Measurements from ENCODE around the gene CEPT1.
"Not testable (repeated sequence)": the region's sequence is repeated elsewhere in the genome, so short reads cannot be mapped to it uniquely, and the experiment has no call there.

The CEPT1 gene

DNA sequence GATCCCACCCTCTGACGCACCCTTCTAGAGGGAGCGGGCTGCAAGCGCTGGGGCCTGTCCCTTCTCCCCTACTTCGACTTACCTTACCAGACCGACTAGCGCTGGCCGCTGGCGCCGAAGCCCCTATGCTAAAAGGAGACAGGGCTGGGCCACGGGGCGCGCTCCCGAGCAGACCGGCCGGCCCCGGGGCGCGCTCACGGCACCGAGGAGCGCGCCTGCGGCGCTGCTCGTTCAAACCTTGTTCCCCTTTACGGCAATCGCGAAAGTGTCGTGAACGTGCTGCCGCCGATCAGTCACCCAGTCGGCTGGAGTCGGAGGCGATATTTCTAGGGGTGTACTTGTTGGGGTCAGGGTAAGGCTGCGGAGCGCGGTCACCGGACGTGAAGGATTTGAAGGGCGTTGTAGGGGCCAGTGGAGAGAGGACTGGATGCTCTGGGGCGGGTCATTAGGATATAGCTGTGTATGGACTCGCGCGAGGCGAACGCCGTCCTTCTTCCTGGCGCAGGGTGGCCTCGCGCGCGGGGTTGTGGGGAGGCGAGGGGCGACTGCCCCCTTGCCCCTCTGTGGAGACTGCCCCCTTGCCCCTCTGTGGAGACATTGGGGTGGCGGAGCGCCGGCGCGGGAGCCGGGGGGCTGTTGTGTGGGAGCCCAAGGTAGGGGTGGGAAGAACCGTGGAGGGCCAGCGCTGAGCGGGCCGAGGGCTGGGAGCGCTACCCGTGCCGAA lies at the start of gene CEPT1, which contains the start of gene DRAM2:
Gene CEPT1 (plus strand): TSS at position 268 of the 724 bp plus-strand sequence. CDS start 7,492 bp downstream, outside the sequence.
Gene DRAM2 (minus strand): TSS at position 138 of the 724 bp plus-strand sequence. CDS start 8,539 bp downstream, outside the sequence.
- Histone ChIP-seq H3K36me3 (replicated peaks) (peaks cover 6% of the 10 kb centered on the region), H3K27ac (peak within 1 kb of the TSS; percentile 65), H3K4me3 (ENCODE audit: low read depth, low read length) (peak within 1 kb of the TSS; percentile 87), H3K27me3 (replicated peaks) (no peaks in the 10 kb centered on the region)
- in situ Hi-C loops (cut with HindIII; ENCODE audit: low pct_ligation_motif_present, low sequenced_read_pairs) = no loop called here
- TF ChIP-seq, protein P1, sequence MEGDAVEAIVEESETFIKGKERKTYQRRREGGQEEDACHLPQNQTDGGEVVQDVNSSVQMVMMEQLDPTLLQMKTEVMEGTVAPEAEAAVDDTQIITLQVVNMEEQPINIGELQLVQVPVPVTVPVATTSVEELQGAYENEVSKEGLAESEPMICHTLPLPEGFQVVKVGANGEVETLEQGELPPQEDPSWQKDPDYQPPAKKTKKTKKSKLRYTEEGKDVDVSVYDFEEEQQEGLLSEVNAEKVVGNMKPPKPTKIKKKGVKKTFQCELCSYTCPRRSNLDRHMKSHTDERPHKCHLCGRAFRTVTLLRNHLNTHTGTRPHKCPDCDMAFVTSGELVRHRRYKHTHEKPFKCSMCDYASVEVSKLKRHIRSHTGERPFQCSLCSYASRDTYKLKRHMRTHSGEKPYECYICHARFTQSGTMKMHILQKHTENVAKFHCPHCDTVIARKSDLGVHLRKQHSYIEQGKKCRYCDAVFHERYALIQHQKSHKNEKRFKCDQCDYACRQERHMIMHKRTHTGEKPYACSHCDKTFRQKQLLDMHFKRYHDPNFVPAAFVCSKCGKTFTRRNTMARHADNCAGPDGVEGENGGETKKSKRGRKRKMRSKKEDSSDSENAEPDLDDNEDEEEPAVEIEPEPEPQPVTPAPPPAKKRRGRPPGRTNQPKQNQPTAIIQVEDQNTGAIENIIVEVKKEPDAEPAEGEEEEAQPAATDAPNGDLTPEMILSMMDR (IDR thresholded peaks at IDR 0.05; ENCODE audit: low read depth, low read length, missing control alignments) = no peak
- peak; percentile 98 for DNase-seq

DNA sequence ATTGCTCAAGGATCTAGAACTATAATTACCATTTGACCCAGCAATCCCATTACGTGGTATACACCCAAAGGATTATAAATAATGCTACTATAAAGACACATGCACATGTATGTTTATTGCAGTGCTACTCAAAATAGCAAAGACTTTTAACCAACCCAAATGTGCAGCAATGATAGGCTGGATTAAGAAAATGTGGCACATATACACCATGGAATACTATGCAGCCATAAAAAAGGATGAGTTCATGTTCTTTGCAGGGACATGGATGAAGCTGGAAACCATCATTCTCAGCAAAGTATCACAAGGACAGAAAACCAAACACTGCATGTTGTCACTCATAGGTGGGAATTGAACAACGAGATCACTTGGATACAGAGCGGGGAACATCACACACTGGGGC lies 44.6 kb upstream of the CEPT1 start:
- DNase-seq; H3K27me3 ChIP-seq (replicated peaks); H3K36me3 ChIP-seq (replicated peaks); H3K27ac ChIP-seq; in situ Hi-C loops (cut with HindIII; ENCODE audit: low pct_ligation_motif_present, low sequenced_read_pairs); H3K4me3 ChIP-seq (ENCODE audit: low read depth, low read length): not testable (repeated sequence)

DNA sequence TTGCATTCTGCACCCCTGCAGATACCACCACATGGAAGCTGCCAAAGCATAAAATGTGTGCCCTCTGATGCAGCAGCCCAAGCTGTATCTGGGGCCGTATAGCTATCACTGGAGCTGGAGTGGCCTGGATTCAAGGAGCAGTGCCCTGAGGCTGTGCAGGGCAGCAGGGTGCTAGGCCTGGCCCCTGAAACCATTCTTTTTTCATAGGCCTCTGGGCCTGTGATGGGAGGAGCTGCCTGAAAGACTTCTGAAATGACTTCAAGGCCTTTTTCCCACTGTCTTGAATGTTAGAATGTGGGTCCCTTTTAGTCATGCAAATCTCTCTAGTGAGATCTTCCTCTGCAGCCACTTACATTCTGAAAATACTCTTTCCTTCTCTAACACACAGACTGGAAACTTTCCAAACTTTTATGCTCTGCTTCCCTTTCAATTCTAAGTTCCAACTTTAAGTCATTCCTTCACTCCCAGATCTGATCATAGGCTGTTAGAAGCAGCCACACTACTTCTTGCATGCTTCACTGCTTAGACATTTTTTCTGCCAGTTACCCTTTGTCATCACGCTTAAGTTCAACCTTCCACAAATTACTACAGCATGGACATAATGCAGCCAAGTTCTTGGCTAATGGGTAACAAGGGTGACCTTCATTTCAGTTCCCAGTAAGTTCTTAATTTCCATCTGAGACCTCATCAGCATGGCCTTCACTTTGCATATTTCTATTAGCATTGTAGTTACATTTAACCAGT lies 42.5 kb upstream of the CEPT1 start:
- no peak for DNase-seq
- TF ChIP-seq, protein P1 (IDR thresholded peaks at IDR 0.05; ENCODE audit: low read depth, low read length, missing control alignments) = no peak
- in situ Hi-C loops (cut with HindIII; ENCODE audit: low pct_ligation_motif_present, low sequenced_read_pairs) = no loop called here
- Histone ChIP-seq H3K27ac (no peak overlapping the region), H3K27me3 (replicated peaks) (no peaks in the 10 kb centered on the region), H3K36me3 (replicated peaks) (no peaks in the 10 kb centered on the region), H3K4me3 (ENCODE audit: low read depth, low read length) (no peak overlapping the region)

DNA sequence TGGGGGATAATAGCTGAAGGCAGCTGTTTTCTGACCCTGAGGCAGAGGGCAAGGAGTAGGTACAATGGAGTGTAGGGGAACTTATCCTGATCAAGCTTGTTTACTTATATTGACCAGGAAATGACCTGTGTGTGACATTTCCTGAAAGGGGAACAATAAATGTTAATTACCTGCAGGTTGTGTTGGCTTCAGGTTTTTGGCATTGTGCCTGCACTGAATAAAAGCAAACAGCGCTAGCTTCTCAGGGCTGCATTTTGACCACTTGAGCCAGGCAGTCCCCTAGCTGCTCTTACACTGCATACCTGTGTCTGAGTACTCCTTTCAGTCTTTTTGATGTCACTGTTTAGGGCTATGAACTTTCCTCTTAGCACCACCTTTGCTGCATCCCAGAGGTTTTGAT lies 40.7 kb upstream of the CEPT1 start:
- H3K27ac ChIP-seq = no peak overlapping the region
- no peak overlapping the region for H3K4me3 ChIP-seq (ENCODE audit: low read depth, low read length)
- in situ Hi-C loops (cut with HindIII; ENCODE audit: low pct_ligation_motif_present, low sequenced_read_pairs) = no loop called here
- no peaks in the 10 kb centered on the region for H3K27me3 ChIP-seq (replicated peaks)
- TF ChIP-seq, protein P1 (IDR thresholded peaks at IDR 0.05; ENCODE audit: low read depth, low read length, missing control alignments) = no peak
- H3K36me3 ChIP-seq (replicated peaks) = no peaks in the 10 kb centered on the region
- DNase-seq = no peak

DNA sequence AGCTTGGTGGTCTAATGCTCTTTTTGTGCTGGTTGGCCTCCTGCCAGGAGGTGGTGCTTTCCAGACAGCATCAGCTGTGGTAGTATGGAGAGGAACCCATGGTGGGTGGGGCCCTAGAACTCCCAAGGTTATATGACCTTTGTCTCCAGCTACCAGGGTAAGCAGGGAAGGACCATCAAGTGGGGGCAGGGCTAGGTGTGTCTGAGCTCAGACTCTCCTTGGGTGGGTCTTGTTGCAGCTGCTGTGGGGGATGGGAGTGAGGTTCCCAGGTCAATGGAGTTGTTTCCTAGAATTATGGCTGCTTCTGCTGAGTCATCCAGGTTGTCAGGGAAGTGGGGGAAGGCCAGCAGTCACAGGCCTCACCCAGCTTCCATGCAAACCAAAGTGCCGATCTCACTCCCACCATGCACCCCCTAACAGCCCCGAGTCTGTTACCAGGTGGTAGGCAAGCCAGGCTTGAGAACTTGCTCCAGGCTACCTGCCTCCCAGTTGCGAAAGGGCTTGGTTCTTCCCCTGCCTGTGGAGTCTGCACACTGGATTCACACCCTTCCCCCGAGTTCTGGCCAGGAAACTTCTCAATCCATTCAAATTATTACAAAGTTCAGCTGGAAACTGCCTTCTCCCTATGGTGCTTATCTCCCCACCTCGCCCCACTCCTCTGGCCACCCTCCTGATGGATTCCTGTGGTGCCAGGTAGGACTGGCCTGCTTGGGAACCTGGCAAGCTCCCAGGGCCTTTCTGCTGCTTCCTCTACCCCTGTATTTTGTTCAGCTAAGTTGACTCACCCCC lies 38.0 kb upstream of the CEPT1 start:
- no peak overlapping the region for H3K4me3 ChIP-seq (ENCODE audit: low read depth, low read length)
- no peak overlapping the region for H3K27ac ChIP-seq
- H3K27me3 ChIP-seq (replicated peaks) = no peaks in the 10 kb centered on the region
- TF ChIP-seq, protein P1 (IDR thresholded peaks at IDR 0.05; ENCODE audit: low read depth, low read length, missing control alignments) = no peak
- DNase-seq = no peak
- in situ Hi-C loops (cut with HindIII; ENCODE audit: low pct_ligation_motif_present, low sequenced_read_pairs) = no loop called here
- no peaks in the 10 kb centered on the region for H3K36me3 ChIP-seq (replicated peaks)

DNA sequence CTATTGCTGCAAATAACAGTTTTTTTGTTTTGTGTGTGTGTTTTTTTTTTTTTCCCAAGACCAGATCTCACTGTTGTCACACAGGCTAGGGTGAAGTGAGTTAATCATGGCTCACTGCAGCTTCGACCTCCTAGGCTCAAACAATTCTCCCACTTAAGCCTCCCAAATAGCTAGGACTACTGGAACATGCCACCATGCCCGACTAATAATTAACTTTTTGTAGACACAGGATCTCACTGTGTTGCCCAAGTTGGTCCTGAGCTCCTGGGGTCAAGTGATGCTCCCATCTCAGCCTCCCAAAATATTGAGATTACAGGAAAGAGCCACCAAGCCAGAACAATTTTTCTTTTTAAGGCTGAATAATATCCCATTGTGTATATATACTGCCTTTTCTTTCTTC lies 35.0 kb upstream of the CEPT1 start:
- DNase-seq = no peak
- no peaks in the 10 kb centered on the region for H3K27me3 ChIP-seq (replicated peaks)
- in situ Hi-C loops (cut with HindIII; ENCODE audit: low pct_ligation_motif_present, low sequenced_read_pairs) = no loop called here
- TF ChIP-seq, protein P1 (IDR thresholded peaks at IDR 0.05; ENCODE audit: low read depth, low read length, missing control alignments) = no peak
- H3K27ac ChIP-seq = no peak overlapping the region
- no peak overlapping the region for H3K4me3 ChIP-seq (ENCODE audit: low read depth, low read length)
- no peaks in the 10 kb centered on the region for H3K36me3 ChIP-seq (replicated peaks)

Measured in brain microvascular endothelial cell (primary cell).